ENCODE measurements around the gene PNPT1.

DNA sequence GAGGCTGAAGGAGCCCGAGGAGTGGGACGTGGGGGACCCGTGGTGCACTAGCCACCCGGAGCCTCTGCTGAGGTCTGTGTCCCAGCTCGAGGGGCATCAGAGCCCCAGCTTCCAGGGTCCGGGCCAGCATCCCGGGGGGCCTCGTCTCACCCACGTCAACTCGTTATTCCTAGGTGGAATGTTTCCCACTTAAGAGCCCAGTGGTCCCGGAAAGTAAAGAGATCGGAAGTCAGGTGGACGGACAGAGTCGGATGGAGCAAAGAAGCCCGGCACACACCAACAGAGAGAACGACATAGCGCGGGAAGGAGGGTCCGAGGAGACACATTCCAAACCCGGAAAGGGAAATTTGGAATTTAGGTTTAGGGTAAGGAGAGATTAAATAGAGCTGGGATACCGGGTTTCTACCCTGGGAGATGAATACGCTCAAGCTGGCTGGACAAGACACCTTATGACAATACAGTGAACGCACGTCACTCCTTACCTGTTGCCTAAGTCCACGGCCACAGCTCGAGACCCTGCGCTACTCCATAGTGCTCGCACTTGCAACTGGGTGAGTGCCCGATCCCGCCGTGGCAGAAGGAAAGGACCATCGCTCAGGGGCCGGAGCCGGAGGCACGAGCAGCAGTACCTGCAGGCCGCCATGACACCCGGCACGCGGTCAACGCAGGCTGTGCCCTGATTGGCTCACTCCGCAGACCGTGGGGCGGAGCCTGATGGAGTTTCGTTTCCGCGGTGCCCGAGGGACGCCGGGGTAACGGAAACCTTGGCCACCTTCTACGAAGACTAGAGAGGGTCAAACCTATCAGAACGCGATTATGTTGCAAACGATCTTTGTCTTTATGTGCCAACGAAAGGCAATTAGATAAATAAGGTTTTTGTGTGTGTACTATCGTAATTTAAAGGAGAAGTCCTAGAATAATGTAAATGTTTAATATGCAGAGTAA, at the start of gene PNPT1:
- TF ChIP-seq, protein P1, sequence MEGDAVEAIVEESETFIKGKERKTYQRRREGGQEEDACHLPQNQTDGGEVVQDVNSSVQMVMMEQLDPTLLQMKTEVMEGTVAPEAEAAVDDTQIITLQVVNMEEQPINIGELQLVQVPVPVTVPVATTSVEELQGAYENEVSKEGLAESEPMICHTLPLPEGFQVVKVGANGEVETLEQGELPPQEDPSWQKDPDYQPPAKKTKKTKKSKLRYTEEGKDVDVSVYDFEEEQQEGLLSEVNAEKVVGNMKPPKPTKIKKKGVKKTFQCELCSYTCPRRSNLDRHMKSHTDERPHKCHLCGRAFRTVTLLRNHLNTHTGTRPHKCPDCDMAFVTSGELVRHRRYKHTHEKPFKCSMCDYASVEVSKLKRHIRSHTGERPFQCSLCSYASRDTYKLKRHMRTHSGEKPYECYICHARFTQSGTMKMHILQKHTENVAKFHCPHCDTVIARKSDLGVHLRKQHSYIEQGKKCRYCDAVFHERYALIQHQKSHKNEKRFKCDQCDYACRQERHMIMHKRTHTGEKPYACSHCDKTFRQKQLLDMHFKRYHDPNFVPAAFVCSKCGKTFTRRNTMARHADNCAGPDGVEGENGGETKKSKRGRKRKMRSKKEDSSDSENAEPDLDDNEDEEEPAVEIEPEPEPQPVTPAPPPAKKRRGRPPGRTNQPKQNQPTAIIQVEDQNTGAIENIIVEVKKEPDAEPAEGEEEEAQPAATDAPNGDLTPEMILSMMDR (IDR thresholded peaks at IDR 0.05), result no peak
- TF ChIP-seq TEAD4 (IDR thresholded peaks at IDR 0.05; ENCODE audit: borderline replicate concordance, insufficient read depth), result no peak
- TF ChIP-seq EZH2phosphoT487 (IDR thresholded peaks at IDR 0.05; ENCODE audit: borderline replicate concordance, low read depth), result no peak
- TF ChIP-seq CHD2 (IDR thresholded peaks at IDR 0.05; ENCODE audit: low read length, partially characterized antibody), result peak; percentile 80
- TF ChIP-seq EP300 (IDR thresholded peaks at IDR 0.05; ENCODE audit: borderline replicate concordance in 1 of 2, low read depth in 1 of 2, low read length in 1 of 2), result no peak; a peak in 1 of 4 replicates
- no peak for TF ChIP-seq NFIC (IDR thresholded peaks at IDR 0.05; ENCODE audit: borderline replicate concordance)
- peak; percentile 94; the same call in 1 of the 2 replicates for TF ChIP-seq SIN3A (IDR thresholded peaks at IDR 0.05; ENCODE audit: borderline replicate concordance, low read depth, low read length)
- peak; percentile 82 for TF ChIP-seq POLR2AphosphoS5 (IDR thresholded peaks at IDR 0.05; ENCODE audit: low read depth, low read length)

All from SK-N-SH (cell line).